ENCODE results near the gene S1PR4.

Gene S1PR4

GRCh38 chr19:3145909-3146676 lies 32.5 kb upstream of the S1PR4 start:
- no peak for DNase-seq (ENCODE audit: extremely low read depth, low read depth)
- TF ChIP-seq, protein P1, sequence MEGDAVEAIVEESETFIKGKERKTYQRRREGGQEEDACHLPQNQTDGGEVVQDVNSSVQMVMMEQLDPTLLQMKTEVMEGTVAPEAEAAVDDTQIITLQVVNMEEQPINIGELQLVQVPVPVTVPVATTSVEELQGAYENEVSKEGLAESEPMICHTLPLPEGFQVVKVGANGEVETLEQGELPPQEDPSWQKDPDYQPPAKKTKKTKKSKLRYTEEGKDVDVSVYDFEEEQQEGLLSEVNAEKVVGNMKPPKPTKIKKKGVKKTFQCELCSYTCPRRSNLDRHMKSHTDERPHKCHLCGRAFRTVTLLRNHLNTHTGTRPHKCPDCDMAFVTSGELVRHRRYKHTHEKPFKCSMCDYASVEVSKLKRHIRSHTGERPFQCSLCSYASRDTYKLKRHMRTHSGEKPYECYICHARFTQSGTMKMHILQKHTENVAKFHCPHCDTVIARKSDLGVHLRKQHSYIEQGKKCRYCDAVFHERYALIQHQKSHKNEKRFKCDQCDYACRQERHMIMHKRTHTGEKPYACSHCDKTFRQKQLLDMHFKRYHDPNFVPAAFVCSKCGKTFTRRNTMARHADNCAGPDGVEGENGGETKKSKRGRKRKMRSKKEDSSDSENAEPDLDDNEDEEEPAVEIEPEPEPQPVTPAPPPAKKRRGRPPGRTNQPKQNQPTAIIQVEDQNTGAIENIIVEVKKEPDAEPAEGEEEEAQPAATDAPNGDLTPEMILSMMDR (IDR thresholded peaks at IDR 0.05; ENCODE audit: low read depth, low read length, missing control alignments) = no peak
- no peak overlapping the region for H3K4me3 ChIP-seq (replicated peaks; ENCODE audit: low read depth, low read length)

DNA sequence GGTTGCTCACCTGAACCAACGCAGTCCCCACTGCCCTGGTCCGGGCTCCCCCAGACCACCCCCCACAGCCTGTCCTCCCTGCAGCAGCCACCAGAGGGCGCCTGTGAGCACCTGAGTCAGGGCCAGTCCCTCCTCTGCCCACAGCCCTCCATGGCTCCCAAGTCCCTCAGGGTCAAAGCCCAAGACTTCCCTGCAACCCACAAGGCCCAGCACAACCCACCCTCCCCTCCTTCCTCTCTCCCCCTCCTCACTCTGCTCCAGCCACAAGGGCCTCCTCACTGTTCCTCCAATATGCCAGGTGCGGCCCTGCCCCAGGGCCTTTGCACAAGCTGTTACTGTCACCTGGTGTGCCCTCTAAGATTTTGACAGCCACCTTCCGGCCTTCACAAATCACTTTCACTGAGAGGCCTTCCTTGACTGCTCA lies 31.9 kb upstream of the S1PR4 start:
- no peak for DNase-seq (ENCODE audit: extremely low read depth, low read depth)
- TF ChIP-seq, protein P1 (IDR thresholded peaks at IDR 0.05; ENCODE audit: low read depth, low read length, missing control alignments) = peak; percentile 88
- H3K4me3 ChIP-seq (replicated peaks; ENCODE audit: low read depth, low read length) = no peak overlapping the region

GRCh38 chr19:3148503-3148902 lies 30.1 kb upstream of the S1PR4 start:
- no peak overlapping the region for H3K4me3 ChIP-seq (replicated peaks; ENCODE audit: low read depth, low read length)
- TF ChIP-seq, protein P1 (IDR thresholded peaks at IDR 0.05; ENCODE audit: low read depth, low read length, missing control alignments) = no peak
- DNase-seq (ENCODE audit: extremely low read depth, low read depth) = no peak

GRCh38 chr19:3149089-3149488 lies 29.5 kb upstream of the S1PR4 start:
- no peak overlapping the region for H3K4me3 ChIP-seq (replicated peaks; ENCODE audit: low read depth, low read length)
- TF ChIP-seq, protein P1 (IDR thresholded peaks at IDR 0.05; ENCODE audit: low read depth, low read length, missing control alignments) = no peak
- no peak for DNase-seq (ENCODE audit: extremely low read depth, low read depth)

DNA sequence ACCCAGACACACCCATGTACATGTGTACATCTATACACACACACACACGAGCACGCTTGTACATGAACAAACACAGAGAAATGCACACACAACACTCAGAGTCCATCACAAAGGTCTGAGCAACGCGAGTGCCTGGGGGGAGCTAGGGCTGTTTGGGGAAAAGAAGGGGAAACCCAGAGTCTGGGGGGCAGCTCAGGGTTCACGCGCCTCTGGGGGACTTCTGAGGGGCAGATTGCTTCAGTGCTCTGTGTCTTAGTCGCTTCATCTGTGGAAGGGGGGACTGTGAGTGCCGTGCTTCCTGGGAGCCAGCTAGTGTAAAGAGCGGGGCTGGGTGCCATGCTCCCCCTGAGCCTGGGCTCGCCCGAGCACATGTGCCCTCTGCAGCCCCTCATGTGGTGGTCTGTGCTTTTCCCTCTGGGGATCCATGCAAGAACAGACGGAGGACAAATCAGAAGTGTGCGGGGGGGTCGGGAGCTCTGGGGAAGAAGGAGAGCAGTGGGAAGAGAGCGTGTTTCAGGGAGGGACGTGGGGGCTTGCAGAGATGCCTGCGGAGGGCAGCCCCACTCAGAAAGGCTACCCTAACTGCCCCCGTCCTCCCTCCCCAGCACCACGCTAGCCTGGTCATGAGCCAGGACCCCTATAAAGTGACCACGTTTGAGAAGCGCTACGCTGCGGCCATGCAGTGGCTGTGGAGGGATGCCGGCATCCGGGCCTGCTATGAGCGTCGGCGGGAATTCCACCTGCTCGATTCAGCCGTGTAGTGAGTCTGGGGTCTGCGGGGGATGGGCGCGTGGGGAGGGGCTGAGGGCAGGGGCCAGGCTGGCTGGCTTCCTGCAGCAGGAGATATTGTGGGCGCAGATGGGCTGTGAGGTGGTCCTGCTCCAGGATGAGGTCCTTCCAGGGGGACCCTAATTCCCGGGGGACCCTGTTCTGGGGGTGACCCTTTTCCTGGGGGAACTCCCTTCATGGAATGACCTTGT lies 28.8 kb upstream of the S1PR4 start:
- DNase-seq (ENCODE audit: extremely low read depth, low read depth) = no peak
- TF ChIP-seq, protein P1 (IDR thresholded peaks at IDR 0.05; ENCODE audit: low read depth, low read length, missing control alignments) = no peak
- H3K4me3 ChIP-seq (replicated peaks; ENCODE audit: low read depth, low read length) = no peak overlapping the region

GRCh38 chr19:3150739-3151329 lies 27.7 kb upstream of the S1PR4 start:
- no peak overlapping the region for H3K4me3 ChIP-seq (replicated peaks; ENCODE audit: low read depth, low read length)
- TF ChIP-seq, protein P1 (IDR thresholded peaks at IDR 0.05; ENCODE audit: low read depth, low read length, missing control alignments) = no peak
- DNase-seq (ENCODE audit: extremely low read depth, low read depth) = no peak

All from HFF-Myc (cell line).